WTC11 (cell line): ENCODE results near the gene CLIP1. TPM values are rescaled to one million over a fixed set of nuclear protein-coding genes. Genes with fewer than 3 reads are reported as not detected.
"Not testable (repeated sequence)": the region's sequence is repeated elsewhere in the genome, so short reads cannot be mapped to it uniquely, and the experiment has no call there.

ENCODE experiments used
- ATAC-seq: fragments of 200-7000 bp; cut with Tn5 transposase; 2 replicates; pipeline ENCODE4 v1.10.0; 2021; ENCODE audit warnings: mild to moderate bottlenecking, moderate library complexity
- CTCF ChIA-PET: fragments of 300-600 bp; sonication (Branson Sonifier 250); formaldehyde crosslinking; loops from one replicate; lab custom pipeline; 2021; ENCODE audit warnings: antibody characterized with exemption; lab: Charles Lee
- POLR2A ChIA-PET: fragments of 350-600 bp; sonication (Branson Sonifier 250); formaldehyde crosslinking; loops from one replicate; lab custom pipeline; 2021; ENCODE audit warnings: antibody characterized with exemption; lab: Charles Lee
- DNase-seq: peaks from one replicate; pipeline ENCODE4 v3.0.0; 2021; ENCODE audit warnings: low spot score
- H3K27ac Mint-ChIP-seq: 2 replicates; pipeline ENCODE4 v1.8.0; 2021; ENCODE audit warnings: mixed read lengths
- H3K27me3 Mint-ChIP-seq: 2 replicates; pipeline ENCODE4 v1.8.0; 2021; ENCODE audit warnings: low read depth, mild to moderate bottlenecking, moderate library complexity, mixed read lengths
- H3K36me3 Mint-ChIP-seq: 2 replicates; pipeline ENCODE4 v1.8.0; 2021; ENCODE audit warnings: mixed read lengths
- H3K4me1 Mint-ChIP-seq: 2 replicates; pipeline ENCODE4 v1.8.0; 2022; ENCODE audit warnings: mixed read lengths
- H3K4me3 Mint-ChIP-seq: 2 replicates; pipeline ENCODE4 v1.8.0; 2021; ENCODE audit warnings: mild to moderate bottlenecking, moderate library complexity, mixed read lengths
- H3K9me3 Mint-ChIP-seq: 2 replicates; pipeline ENCODE4 v1.8.0; 2021; ENCODE audit warnings: mixed read lengths
- CREM ChIP-seq: sonication (generic); formaldehyde crosslinking; IDR thresholded peaks from 2 replicates; pipeline ENCODE4 v1.8.1; 2022; ENCODE audit warnings: mild to moderate bottlenecking, missing genetic modification reagents, moderate library complexity
- FOXJ3 ChIP-seq: sonication (generic); formaldehyde crosslinking; IDR thresholded peaks from 2 replicates; pipeline ENCODE4 v1.9.0; 2021; ENCODE audit warnings: missing genetic modification reagents, mild to moderate bottlenecking, borderline replicate concordance
- JUN ChIP-seq: sonication (generic); formaldehyde crosslinking; IDR thresholded peaks from 2 replicates; pipeline ENCODE4 v1.8.0; 2023; ENCODE audit warnings: mild to moderate bottlenecking, missing genetic modification reagents
- SMAD4 ChIP-seq: sonication (generic); formaldehyde crosslinking; IDR thresholded peaks from 2 replicates; pipeline ENCODE4 v1.8.0; 2022; ENCODE audit warnings: mild to moderate bottlenecking, missing genetic modification reagents
- TEAD1 ChIP-seq: sonication (generic); formaldehyde crosslinking; IDR thresholded peaks from 2 replicates; pipeline ENCODE4 v1.8.0; 2022; ENCODE audit warnings: mild to moderate bottlenecking, missing genetic modification reagents
- total RNA-seq: library from RNA; stranded (reverse); gene quantifications from 3 replicates; pipeline ENCODE4 v1.2.3, GENCODE V29; 2021
- TF ChIP-seq, protein P1 (sequence below): fragments of 250-450 bp; sonication (Bioruptor Pico); IDR thresholded peaks from 2 replicates; pipeline ENCODE4 v1.8.0; 2021; ENCODE audit warnings: mild to moderate bottlenecking
- TF ChIP-seq, protein P2 (sequence below): sonication (generic); formaldehyde crosslinking; IDR thresholded peaks from 2 replicates; pipeline ENCODE4 v1.8.0; 2022; ENCODE audit warnings: mild to moderate bottlenecking, missing genetic modification reagents
- TF ChIP-seq, protein P3 (sequence below): fragments of 250-450 bp; sonication (Bioruptor Pico); IDR thresholded peaks from 2 replicates; pipeline ENCODE4 v2.1.2; 2022; ENCODE audit warnings: mild to moderate bottlenecking, moderate library complexity
- TF ChIP-seq, protein P4 (sequence below): sonication (generic); formaldehyde crosslinking; IDR thresholded peaks from 2 replicates; pipeline ENCODE4 v1.8.1; 2023; ENCODE audit warnings: mild to moderate bottlenecking, missing genetic modification reagents
- TF ChIP-seq, protein P5 (sequence below): fragments of 200-600 bp; IDR thresholded peaks from 2 replicates; pipeline ENCODE4 v1.8.0; 2022; ENCODE audit warnings: antibody characterized with exemption

CLIP1 gene
- total RNA-seq, 1 experiment from 2014 or later = 24.9 TPM

DNA sequence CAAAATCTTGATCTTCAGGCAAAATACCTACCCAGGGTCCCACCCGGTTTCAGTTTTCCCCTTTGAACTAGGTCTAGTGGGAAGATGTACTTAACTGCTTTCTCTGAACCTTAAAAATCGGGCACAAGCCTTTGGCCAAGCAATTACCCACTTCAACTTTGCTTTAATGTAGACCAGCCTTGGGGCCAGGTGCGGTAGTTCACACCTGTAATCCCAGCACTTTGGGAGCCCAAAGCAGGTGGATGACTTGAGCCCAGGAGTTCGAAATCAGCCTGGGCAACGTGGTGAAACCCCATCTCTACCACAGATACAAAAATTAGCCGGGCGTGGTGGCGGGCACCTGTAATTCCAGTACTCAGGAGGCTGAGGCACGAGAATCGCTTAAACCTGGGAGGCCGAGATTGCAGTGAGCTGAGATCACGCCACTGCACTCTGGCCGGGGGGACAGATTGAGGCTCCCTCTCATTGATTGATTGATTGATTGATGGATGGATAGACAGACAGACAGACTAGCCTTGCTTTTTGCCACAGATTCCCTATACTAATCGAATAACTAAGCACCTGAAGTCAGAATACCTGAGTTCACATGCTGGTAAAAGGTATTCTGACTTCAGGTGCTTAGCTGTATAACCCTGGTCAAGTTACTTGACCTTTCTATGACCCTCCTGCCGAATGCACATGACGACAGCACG, 1.9 kb downstream of the CLIP1 start:
- ATAC-seq (no peak), DNase-seq (no peak)
- Mint-ChIP-seq H3K36me3 (no peaks in the 10 kb centered on the region), H3K9me3 (no peaks in the 10 kb centered on the region), H3K27ac (no peak overlapping the region), H3K4me3 (peak overlapping the region; percentile 84), H3K27me3 (peaks cover 5% of the 10 kb centered on the region), H3K4me1 (peaks cover 19% of the 10 kb centered on the region)
- TF ChIP-seq, protein P1, sequence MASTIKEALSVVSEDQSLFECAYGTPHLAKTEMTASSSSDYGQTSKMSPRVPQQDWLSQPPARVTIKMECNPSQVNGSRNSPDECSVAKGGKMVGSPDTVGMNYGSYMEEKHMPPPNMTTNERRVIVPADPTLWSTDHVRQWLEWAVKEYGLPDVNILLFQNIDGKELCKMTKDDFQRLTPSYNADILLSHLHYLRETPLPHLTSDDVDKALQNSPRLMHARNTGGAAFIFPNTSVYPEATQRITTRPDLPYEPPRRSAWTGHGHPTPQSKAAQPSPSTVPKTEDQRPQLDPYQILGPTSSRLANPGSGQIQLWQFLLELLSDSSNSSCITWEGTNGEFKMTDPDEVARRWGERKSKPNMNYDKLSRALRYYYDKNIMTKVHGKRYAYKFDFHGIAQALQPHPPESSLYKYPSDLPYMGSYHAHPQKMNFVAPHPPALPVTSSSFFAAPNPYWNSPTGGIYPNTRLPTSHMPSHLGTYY (CRISPR knock-in tag) = no peak
- TF ChIP-seq, protein P2, sequence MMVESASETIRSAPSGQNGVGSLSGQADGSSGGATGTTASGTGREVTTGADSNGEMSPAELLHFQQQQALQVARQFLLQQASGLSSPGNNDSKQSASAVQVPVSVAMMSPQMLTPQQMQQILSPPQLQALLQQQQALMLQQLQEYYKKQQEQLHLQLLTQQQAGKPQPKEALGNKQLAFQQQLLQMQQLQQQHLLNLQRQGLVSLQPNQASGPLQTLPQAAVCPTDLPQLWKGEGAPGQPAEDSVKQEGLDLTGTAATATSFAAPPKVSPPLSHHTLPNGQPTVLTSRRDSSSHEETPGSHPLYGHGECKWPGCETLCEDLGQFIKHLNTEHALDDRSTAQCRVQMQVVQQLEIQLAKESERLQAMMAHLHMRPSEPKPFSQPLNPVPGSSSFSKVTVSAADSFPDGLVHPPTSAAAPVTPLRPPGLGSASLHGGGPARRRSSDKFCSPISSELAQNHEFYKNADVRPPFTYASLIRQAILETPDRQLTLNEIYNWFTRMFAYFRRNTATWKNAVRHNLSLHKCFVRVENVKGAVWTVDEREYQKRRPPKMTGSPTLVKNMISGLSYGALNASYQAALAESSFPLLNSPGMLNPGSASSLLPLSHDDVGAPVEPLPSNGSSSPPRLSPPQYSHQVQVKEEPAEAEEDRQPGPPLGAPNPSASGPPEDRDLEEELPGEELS (CRISPR knock-in tag) = no peak
- TF ChIP-seq CREM (CRISPR knock-in tag) = no peak
- TF ChIP-seq, protein P3, sequence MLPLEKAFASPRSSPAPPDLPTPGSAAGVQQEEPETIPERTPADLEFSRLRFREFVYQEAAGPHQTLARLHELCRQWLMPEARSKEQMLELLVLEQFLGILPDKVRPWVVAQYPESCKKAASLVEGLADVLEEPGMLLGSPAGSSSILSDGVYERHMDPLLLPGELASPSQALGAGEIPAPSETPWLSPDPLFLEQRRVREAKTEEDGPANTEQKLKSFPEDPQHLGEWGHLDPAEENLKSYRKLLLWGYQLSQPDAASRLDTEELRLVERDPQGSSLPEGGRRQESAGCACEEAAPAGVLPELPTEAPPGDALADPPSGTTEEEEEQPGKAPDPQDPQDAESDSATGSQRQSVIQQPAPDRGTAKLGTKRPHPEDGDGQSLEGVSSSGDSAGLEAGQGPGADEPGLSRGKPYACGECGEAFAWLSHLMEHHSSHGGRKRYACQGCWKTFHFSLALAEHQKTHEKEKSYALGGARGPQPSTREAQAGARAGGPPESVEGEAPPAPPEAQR (CRISPR knock-in tag) = no peak
- no peak for TF ChIP-seq TEAD1
- TF ChIP-seq, protein P4, sequence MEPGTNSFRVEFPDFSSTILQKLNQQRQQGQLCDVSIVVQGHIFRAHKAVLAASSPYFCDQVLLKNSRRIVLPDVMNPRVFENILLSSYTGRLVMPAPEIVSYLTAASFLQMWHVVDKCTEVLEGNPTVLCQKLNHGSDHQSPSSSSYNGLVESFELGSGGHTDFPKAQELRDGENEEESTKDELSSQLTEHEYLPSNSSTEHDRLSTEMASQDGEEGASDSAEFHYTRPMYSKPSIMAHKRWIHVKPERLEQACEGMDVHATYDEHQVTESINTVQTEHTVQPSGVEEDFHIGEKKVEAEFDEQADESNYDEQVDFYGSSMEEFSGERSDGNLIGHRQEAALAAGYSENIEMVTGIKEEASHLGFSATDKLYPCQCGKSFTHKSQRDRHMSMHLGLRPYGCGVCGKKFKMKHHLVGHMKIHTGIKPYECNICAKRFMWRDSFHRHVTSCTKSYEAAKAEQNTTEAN (CRISPR knock-in tag) = no peak
- no peak for TF ChIP-seq FOXJ3
- no peak for TF ChIP-seq SMAD4
- TF ChIP-seq JUN (CRISPR knock-in tag) = no peak
- TF ChIP-seq, protein P5, sequence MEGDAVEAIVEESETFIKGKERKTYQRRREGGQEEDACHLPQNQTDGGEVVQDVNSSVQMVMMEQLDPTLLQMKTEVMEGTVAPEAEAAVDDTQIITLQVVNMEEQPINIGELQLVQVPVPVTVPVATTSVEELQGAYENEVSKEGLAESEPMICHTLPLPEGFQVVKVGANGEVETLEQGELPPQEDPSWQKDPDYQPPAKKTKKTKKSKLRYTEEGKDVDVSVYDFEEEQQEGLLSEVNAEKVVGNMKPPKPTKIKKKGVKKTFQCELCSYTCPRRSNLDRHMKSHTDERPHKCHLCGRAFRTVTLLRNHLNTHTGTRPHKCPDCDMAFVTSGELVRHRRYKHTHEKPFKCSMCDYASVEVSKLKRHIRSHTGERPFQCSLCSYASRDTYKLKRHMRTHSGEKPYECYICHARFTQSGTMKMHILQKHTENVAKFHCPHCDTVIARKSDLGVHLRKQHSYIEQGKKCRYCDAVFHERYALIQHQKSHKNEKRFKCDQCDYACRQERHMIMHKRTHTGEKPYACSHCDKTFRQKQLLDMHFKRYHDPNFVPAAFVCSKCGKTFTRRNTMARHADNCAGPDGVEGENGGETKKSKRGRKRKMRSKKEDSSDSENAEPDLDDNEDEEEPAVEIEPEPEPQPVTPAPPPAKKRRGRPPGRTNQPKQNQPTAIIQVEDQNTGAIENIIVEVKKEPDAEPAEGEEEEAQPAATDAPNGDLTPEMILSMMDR = no peak
- ChIA-PET CTCF (interaction anchor here (4.3 kb wide), 1 partner anchor 21 kb away, joined by 31 read pairs; no protein-coding TSS in a partner anchor), POLR2A (interaction anchor here (0.6 kb wide), 1 partner anchor 332 kb away, joined by 3 read pairs; no protein-coding TSS in a partner anchor)

DNA sequence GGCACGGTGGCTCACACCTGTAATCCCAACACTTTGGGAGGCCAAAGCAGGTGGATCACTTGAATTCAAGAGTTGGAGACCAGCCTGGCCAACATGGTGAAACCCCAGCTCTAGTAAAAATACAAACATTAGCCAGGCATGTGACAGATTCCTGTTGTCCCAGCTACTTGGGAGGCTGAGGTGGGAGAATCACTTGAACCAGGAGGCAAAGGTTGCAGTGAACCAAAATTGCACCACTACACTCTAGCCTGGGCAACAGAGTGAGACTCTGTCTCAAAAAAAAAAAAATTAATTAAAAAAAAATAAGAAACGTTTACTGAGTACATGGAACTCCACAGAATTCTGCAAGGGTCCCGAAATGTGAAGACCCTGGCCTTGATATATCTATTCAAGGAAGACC, 3.4 kb downstream of the CLIP1 start:
- POLR2A ChIA-PET = interaction anchor here (0.6 kb wide), 1 partner anchor 174 kb away, joined by 6 read pairs; no protein-coding TSS in a partner anchor
- H3K4me3 Mint-ChIP-seq, CTCF ChIA-PET, H3K36me3 Mint-ChIP-seq, H3K9me3 Mint-ChIP-seq, ATAC-seq, DNase-seq, H3K27ac Mint-ChIP-seq, H3K27me3 Mint-ChIP-seq: not testable (repeated sequence)
- peaks cover 19% of the 10 kb centered on the region for H3K4me1 Mint-ChIP-seq

DNA sequence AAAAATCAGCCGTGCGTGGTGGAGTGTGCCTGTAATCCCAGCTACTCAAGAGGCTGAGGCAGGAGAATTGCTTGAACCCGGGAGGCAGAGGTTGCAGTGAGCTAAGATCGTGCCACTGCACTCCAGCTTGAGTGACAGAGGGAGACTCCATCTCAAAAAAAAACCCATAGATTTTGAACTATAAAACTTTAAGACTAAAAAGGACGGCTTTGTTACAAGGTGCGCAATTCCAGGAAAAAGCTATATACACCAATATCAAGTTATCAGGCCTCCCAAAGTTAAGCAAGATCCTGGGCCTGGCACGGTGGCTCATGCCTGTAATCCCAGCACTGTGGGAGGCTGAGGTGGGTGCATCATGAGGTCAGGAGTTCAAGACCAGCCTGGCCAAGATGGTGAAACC, 6.8 kb downstream of the CLIP1 start:
- POLR2A ChIA-PET, DNase-seq, ATAC-seq, H3K4me3 Mint-ChIP-seq, H3K27me3 Mint-ChIP-seq, H3K36me3 Mint-ChIP-seq, H3K27ac Mint-ChIP-seq, H3K9me3 Mint-ChIP-seq: not testable (repeated sequence)
- peaks cover 12% of the 10 kb centered on the region for H3K4me1 Mint-ChIP-seq
- CTCF ChIA-PET = interaction anchor here (1.2 to 1.6 kb wide), 2 partner anchors 16 to 60 kb away, joined by 3 to 4 read pairs; no protein-coding TSS in a partner anchor
